MM.1S (cell line): ENCODE measurements around the gene TMEM59.

Source experiments
- CTCF ChIP-seq: fragments of 300-600 bp; sonication (generic); IDR thresholded peaks from 2 replicates; pipeline ENCODE4 v1.5.1; 2016; ENCODE audit warnings: antibody characterized with exemption, low read length, mixed read lengths
- EZH2 ChIP-seq: fragments of 300-600 bp; sonication (generic); optimal IDR thresholded peaks from 2 replicates; pipeline ENCODE3; 2017; ENCODE audit warnings: low read depth, mild to moderate bottlenecking, antibody characterized with exemption, low read length, mixed read lengths

- TF ChIP-seq CTCF (no peak), EZH2 (no peak)
Measured at GRCh38 chr1:54091666-54092065, 38.7 kb upstream of the TMEM59 start.
